Fibroblast of the aortic adventitia (primary cell): ENCODE results near the gene TMEM30B. TPM values are rescaled to one million over a fixed set of nuclear protein-coding genes. Genes with fewer than 3 reads are reported as not detected.

ENCODE experiments used
- DNase-seq: peaks from one replicate; pipeline ENCODE4 v3.0.0-alpha.2; 2010; ENCODE audit warnings: low read depth
- H3K4me3 ChIP-seq: 2 replicates; pipeline ENCODE4 v1.5.1; 2011; ENCODE audit warnings: low read depth, mild to moderate bottlenecking, control low read depth, low read length, moderate library complexity
- total RNA-seq: library from RNA; depleted of rRNA; stranded (reverse); fragments of >200 nt; gene quantifications from 2 replicates; pipeline ENCODE4 v1.2.3, GENCODE V29; 2012; ENCODE audit warnings: low replicate concordance
- TF ChIP-seq, protein P1 (sequence below): IDR thresholded peaks from 2 replicates; pipeline ENCODE4 v1.5.1; 2011; ENCODE audit warnings: mild to moderate bottlenecking, low read length, control low read depth, inconsistent platforms; ENCODE audit not compliant: insufficient read depth

The TMEM30B gene
- total RNA-seq, 1 donor, result 4.9 TPM

DNA sequence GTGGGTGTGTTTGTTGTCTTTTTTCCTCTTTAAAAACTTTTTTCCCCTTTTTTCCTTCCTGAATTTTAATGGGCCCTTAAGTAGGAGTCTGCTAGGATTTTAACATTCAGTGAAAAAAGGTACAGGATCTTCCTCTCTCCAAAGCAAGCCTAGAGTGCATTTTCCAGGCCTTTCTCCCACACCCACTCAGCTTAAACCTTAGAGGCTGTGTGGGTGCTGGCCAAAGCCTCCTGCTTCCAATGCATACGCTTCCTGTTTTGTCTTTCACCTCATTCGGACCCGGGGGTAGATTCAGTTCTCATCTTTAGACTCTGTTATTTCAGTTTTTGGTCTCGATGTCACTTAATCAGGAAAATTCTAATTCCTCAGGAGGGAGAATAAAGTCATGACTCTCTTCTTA, 51.2 kb downstream of the TMEM30B start:
- TF ChIP-seq, protein P1, sequence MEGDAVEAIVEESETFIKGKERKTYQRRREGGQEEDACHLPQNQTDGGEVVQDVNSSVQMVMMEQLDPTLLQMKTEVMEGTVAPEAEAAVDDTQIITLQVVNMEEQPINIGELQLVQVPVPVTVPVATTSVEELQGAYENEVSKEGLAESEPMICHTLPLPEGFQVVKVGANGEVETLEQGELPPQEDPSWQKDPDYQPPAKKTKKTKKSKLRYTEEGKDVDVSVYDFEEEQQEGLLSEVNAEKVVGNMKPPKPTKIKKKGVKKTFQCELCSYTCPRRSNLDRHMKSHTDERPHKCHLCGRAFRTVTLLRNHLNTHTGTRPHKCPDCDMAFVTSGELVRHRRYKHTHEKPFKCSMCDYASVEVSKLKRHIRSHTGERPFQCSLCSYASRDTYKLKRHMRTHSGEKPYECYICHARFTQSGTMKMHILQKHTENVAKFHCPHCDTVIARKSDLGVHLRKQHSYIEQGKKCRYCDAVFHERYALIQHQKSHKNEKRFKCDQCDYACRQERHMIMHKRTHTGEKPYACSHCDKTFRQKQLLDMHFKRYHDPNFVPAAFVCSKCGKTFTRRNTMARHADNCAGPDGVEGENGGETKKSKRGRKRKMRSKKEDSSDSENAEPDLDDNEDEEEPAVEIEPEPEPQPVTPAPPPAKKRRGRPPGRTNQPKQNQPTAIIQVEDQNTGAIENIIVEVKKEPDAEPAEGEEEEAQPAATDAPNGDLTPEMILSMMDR, result no peak
- no peak overlapping the region for H3K4me3 ChIP-seq
- no peak for DNase-seq

DNA sequence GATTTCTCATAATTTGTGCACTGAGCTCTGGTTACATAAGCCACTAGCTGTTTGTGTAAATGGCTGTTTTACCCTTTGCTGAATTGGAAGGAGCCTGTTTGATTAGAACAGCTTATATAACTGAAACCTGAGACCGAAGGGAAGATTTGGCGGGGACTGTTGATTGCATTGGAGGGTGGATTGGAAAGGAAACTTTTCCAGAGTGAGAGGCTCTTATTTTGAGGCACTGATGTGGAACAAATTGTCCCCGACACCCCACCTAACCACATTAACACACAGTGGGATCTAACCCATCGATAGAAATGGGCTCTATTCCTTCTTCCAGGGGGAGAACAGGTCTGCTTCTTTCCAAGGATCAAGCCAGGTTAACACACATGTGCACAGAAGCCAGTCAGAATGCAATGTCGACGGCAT, 51.7 kb downstream of the TMEM30B start:
- no peak for DNase-seq
- no peak overlapping the region for H3K4me3 ChIP-seq
- TF ChIP-seq, protein P1, result no peak

DNA sequence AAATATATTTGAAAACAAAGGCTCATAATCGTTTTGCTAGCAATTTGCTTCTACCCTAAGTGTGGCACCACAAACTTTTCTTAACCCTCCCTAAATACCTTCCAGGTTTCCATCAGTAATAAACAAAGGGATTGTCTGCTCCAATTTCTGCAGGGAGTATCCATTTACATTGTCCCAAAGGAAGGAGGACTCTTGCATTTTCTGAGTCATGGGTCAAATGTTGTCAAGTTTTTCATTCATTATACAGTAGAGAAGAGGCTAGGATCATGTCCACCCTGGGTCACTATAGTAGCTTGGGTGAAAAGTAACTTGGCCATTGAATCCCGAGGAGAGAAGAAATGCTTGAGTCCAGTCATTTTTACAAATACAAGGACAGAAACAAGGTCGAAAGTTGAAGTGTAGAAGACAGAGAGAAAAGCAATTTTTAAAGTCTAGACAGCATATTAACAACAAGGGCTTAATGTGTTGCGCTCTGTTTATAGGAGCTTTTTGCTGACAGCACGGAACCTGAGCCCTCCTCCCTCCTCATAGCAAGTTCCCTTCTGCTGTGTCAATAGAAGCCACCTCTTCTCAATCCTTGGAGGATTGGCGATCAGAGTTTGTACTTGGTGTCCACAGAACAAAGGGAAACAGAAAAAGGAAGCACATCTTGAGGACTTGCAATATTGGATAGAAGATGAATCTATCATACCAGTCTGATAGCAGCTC, 53.1 kb downstream of the TMEM30B start:
- no peak overlapping the region for H3K4me3 ChIP-seq
- TF ChIP-seq, protein P1, result no peak
- DNase-seq, result no peak

Other genes starting within 250 kb of the TMEM30B start
- 4.2 and 17.0 TPM in 2 replicates for gene PRKCH, start 40.2 kb upstream of the TMEM30B start, total RNA-seq